ENCODE results near the gene SLC15A1. TPM values are rescaled to one million over a fixed set of nuclear protein-coding genes. Genes with fewer than 3 reads are reported as not detected.
"Not testable (repeated sequence)": the region's sequence is repeated elsewhere in the genome, so short reads cannot be mapped to it uniquely, and the experiment has no call there.

Gene SLC15A1
- total RNA-seq, 1 experiment from 2014 or later: not detected

- Histone ChIP-seq H3K4me3 (ENCODE audit: low read length) (no peak overlapping the region), H3K27me3 (ENCODE audit: low read length) (no peaks in the 10 kb centered on the region), H3K9ac (ENCODE audit: low read length) (no peak overlapping the region), H3K9me2 (replicated peaks; ENCODE audit: insufficient read depth, low read length) (no peaks in the 10 kb centered on the region), H3K79me2 (ENCODE audit: low read length) (no peaks in the 10 kb centered on the region), H4K20me1 (ENCODE audit: insufficient read depth, low read depth, low read length) (no peaks in the 10 kb centered on the region), H3K4me2 (ENCODE audit: low read depth, low read length, poor library complexity, severe bottlenecking) (no peak overlapping the region), H3K36me3 (ENCODE audit: insufficient read depth, low read length) (no peaks in the 10 kb centered on the region), H3K9me3 (ENCODE audit: low read length) (no peaks in the 10 kb centered on the region), H3K4me1 (ENCODE audit: low read length) (peaks cover 14% of the 10 kb centered on the region), H3K27ac (ENCODE audit: low read length) (no peak overlapping the region), H2AFZ (ENCODE audit: low read length) (no peak overlapping the region)
- DNase-seq: no peak
Measured at GRCh38 chr13:98648141-98648540, 104.3 kb downstream of the SLC15A1 start.

GRCh38 chr13:98647121-98647520 lies 105.4 kb downstream of the SLC15A1 start:
- Histone ChIP-seq H3K36me3 (ENCODE audit: insufficient read depth, low read length) (no peaks in the 10 kb centered on the region), H3K79me2 (ENCODE audit: low read length) (no peaks in the 10 kb centered on the region), H3K27me3 (ENCODE audit: low read length) (no peaks in the 10 kb centered on the region), H3K9me2 (replicated peaks; ENCODE audit: insufficient read depth, low read length) (no peaks in the 10 kb centered on the region), H3K27ac (ENCODE audit: low read length) (no peak overlapping the region), H3K4me3 (ENCODE audit: low read length) (no peak overlapping the region), H4K20me1 (ENCODE audit: insufficient read depth, low read depth, low read length) (no peaks in the 10 kb centered on the region), H3K9ac (ENCODE audit: low read length) (no peak overlapping the region), H2AFZ (ENCODE audit: low read length) (no peak overlapping the region), H3K4me1 (ENCODE audit: low read length) (peaks cover 14% of the 10 kb centered on the region), H3K9me3 (ENCODE audit: low read length) (no peaks in the 10 kb centered on the region), H3K4me2 (ENCODE audit: low read depth, low read length, poor library complexity, severe bottlenecking) (no peak overlapping the region)
- DNase-seq: no peak

DNA sequence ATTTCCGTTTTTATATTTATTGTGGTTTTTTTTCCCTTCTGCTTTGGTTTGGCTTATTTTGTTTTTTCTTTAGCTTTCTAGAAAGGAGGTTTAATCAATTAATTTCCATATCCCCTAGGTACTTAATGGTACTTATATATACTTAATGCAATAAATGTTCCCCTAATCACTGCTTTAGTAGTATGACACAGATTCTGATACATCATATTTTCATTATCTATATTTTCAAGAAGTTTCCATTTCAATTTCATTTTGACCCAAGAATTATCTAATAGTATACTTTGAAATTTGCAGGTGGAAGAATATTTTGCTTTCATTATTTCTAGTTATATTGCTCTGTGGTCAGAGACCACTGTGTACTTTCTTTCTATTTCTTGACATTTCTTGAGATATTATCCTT lies 109.0 kb downstream of the SLC15A1 start:
- H3K4me1 ChIP-seq (ENCODE audit: low read length): no peaks in the 10 kb centered on the region
- H2AFZ ChIP-seq (ENCODE audit: low read length): no peak overlapping the region
- no peaks in the 10 kb centered on the region for H3K27me3 ChIP-seq (ENCODE audit: low read length)
- H4K20me1 ChIP-seq (ENCODE audit: insufficient read depth, low read depth, low read length): no peaks in the 10 kb centered on the region
- H3K9me3 ChIP-seq (ENCODE audit: low read length): no peaks in the 10 kb centered on the region
- no peak overlapping the region for H3K4me3 ChIP-seq (ENCODE audit: low read length)
- H3K79me2 ChIP-seq (ENCODE audit: low read length): no peaks in the 10 kb centered on the region
- no peaks in the 10 kb centered on the region for H3K36me3 ChIP-seq (ENCODE audit: insufficient read depth, low read length)
- no peaks in the 10 kb centered on the region for H3K9me2 ChIP-seq (replicated peaks; ENCODE audit: insufficient read depth, low read length)
- no peak overlapping the region for H3K4me2 ChIP-seq (ENCODE audit: low read depth, low read length, poor library complexity, severe bottlenecking)
- no peak overlapping the region for H3K27ac ChIP-seq (ENCODE audit: low read length)
- no peak for DNase-seq
- H3K9ac ChIP-seq (ENCODE audit: low read length): no peak overlapping the region

DNA sequence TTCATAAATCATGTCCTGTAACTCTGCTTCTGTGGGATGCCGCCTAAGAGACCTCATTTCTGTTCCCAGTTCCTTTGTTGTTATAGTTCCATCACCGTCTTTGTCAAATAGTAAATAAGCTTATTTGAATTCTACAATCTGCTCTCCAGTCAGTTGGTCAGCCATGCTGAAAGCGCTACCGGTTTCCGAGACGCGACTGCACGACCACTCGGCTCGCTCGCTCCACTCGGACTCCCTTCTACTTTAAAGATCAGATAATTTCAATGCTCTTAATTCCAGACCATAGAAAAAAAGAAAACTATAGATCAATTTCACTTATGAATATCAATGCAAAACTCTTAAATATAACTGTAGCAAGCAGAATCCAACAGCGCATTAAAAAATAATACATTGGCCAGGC lies 111.4 kb downstream of the SLC15A1 start:
- no peaks in the 10 kb centered on the region for H3K27me3 ChIP-seq (ENCODE audit: low read length)
- H3K36me3 ChIP-seq (ENCODE audit: insufficient read depth, low read length): no peaks in the 10 kb centered on the region
- H3K9ac ChIP-seq (ENCODE audit: low read length): no peak overlapping the region
- H3K4me2 ChIP-seq (ENCODE audit: low read depth, low read length, poor library complexity, severe bottlenecking): no peak overlapping the region
- no peaks in the 10 kb centered on the region for H3K9me2 ChIP-seq (replicated peaks; ENCODE audit: insufficient read depth, low read length)
- no peak for DNase-seq
- no peaks in the 10 kb centered on the region for H4K20me1 ChIP-seq (ENCODE audit: insufficient read depth, low read depth, low read length)
- H2AFZ ChIP-seq (ENCODE audit: low read length): no peak overlapping the region
- H3K4me1 ChIP-seq (ENCODE audit: low read length): no peaks in the 10 kb centered on the region
- no peak overlapping the region for H3K4me3 ChIP-seq (ENCODE audit: low read length)
- H3K79me2 ChIP-seq (ENCODE audit: low read length): no peaks in the 10 kb centered on the region
- H3K27ac ChIP-seq (ENCODE audit: low read length): no peak overlapping the region
- no peaks in the 10 kb centered on the region for H3K9me3 ChIP-seq (ENCODE audit: low read length)

DNA sequence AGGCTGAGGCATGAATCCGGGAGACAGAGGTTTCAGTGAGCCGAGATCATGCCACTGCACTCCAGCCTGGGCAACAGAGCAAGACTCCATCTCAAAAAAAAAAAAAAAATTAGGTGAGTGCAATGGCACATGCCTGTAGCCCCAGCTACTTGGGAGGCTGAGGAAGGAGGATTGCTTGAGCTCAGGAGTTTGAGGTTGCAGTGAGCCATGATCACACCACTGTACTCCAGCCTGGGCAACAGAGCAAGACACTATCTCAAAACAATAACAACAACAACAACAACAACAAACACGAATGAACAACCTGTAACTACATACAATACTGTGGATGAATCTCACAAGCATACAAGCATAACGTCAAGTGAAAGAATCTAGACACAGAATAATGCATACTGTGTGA lies 112.7 kb downstream of the SLC15A1 start:
- not testable (repeated sequence) for H3K79me2 ChIP-seq (ENCODE audit: low read length); H3K9me2 ChIP-seq (replicated peaks; ENCODE audit: insufficient read depth, low read length); DNase-seq; H3K4me1 ChIP-seq (ENCODE audit: low read length); H3K9ac ChIP-seq (ENCODE audit: low read length); H3K4me2 ChIP-seq (ENCODE audit: low read depth, low read length, poor library complexity, severe bottlenecking); H3K27me3 ChIP-seq (ENCODE audit: low read length); H4K20me1 ChIP-seq (ENCODE audit: insufficient read depth, low read depth, low read length); H3K27ac ChIP-seq (ENCODE audit: low read length); H3K4me3 ChIP-seq (ENCODE audit: low read length); H2AFZ ChIP-seq (ENCODE audit: low read length); H3K9me3 ChIP-seq (ENCODE audit: low read length); H3K36me3 ChIP-seq (ENCODE audit: insufficient read depth, low read length)

- not testable (repeated sequence) for H3K9ac ChIP-seq (ENCODE audit: low read length); H3K4me1 ChIP-seq (ENCODE audit: low read length)
Measured at GRCh38 chr13:98638352-98638751, 114.1 kb downstream of the SLC15A1 start.

More at GRCh38 chr13:98638352-98638751, 114.1 kb downstream of the SLC15A1 start:
- H3K27me3 ChIP-seq (ENCODE audit: low read length); H3K4me2 ChIP-seq (ENCODE audit: low read depth, low read length, poor library complexity, severe bottlenecking); H4K20me1 ChIP-seq (ENCODE audit: insufficient read depth, low read depth, low read length); H3K27ac ChIP-seq (ENCODE audit: low read length); DNase-seq; H3K79me2 ChIP-seq (ENCODE audit: low read length); H3K9me3 ChIP-seq (ENCODE audit: low read length); H3K36me3 ChIP-seq (ENCODE audit: insufficient read depth, low read length); H2AFZ ChIP-seq (ENCODE audit: low read length); H3K9me2 ChIP-seq (replicated peaks; ENCODE audit: insufficient read depth, low read length); H3K4me3 ChIP-seq (ENCODE audit: low read length): not testable (repeated sequence)

Small RNA genes lying within 50 kb of the gene (small RNA-seq; reads per million reads assigned to genes)
- gene RN7SL60P: not detected

Other genes starting within 250 kb of the SLC15A1 start
- gene STK24, start 175.6 kb downstream of the SLC15A1 start, total RNA-seq (2014; rRNA removed; shearing (Covaris generic); ENCODE audit: low replicate concordance): 93.9 and 107 TPM in 2 replicates
- gene DOCK9, start 225.4 kb upstream of the SLC15A1 start, total RNA-seq (2014; rRNA removed; shearing (Covaris generic); ENCODE audit: low replicate concordance): 3.7 and 6.7 TPM in 2 replicates

Data from Karpas-422 (cell line).